HepG2 (cell line): ENCODE measurements around the gene SERINC5. TPM values are rescaled to one million over a fixed set of nuclear protein-coding genes. Genes with fewer than 3 reads are reported as not detected.

Experiments
- CCDC6 ChIP-seq: sonication (generic); formaldehyde crosslinking; IDR thresholded peaks from 2 replicates; pipeline ENCODE4 v1.8.1; 2022; ENCODE audit warnings: mild to moderate bottlenecking, missing genetic modification reagents, moderate library complexity
- FUBP1 ChIP-seq: sonication (generic); formaldehyde crosslinking; IDR thresholded peaks from 2 replicates; pipeline ENCODE4 v1.5.1; 2020; ENCODE audit warnings: missing genetic modification reagents, mild to moderate bottlenecking, borderline replicate concordance
- HBP1 ChIP-seq: IDR thresholded peaks from 2 replicates; pipeline ENCODE4 v1.6.1; 2016; ENCODE audit warnings: low read depth, control low read depth
- HMG20A ChIP-seq: IDR thresholded peaks from 2 replicates; pipeline ENCODE4 v1.6.1; 2016; ENCODE audit warnings: borderline replicate concordance
- HMGXB4 ChIP-seq, 2 experiments: sonication (generic) in 1 of 2; formaldehyde crosslinking in 1 of 2; IDR thresholded peaks; 2 replicates each; pipeline versions ENCODE4 v1.4.0 to v1.6.1; 2018 to 2020; ENCODE audit warnings: missing genetic modification reagents in 2 of 2, borderline replicate concordance in 1 of 2, low read depth in 1 of 2, mild to moderate bottlenecking in 1 of 2, missing biosample characterization in 1 of 2
- MTF2 ChIP-seq: sonication (generic); formaldehyde crosslinking; IDR thresholded peaks from 2 replicates; pipeline ENCODE4 v1.5.0; 2020; ENCODE audit warnings: missing genetic modification reagents, borderline replicate concordance
- MYNN ChIP-seq: sonication (generic); formaldehyde crosslinking; IDR thresholded peaks from 2 replicates; pipeline ENCODE4 v1.4.0; 2020; ENCODE audit warnings: mild to moderate bottlenecking, low read depth, missing genetic modification reagents
- NR2F1 ChIP-seq, 2 experiments: fragments of 450-650 bp in 1 of 2; formaldehyde crosslinking in 1 of 2; IDR thresholded peaks; 2 replicates each; pipeline versions ENCODE4 v1.5.0 to v1.6.1; 2016 to 2020; ENCODE audit warnings: mild to moderate bottlenecking in 1 of 2, missing compliant biosample characterization in 1 of 2, missing genetic modification reagents in 1 of 2, moderate library complexity in 1 of 2
- RAD21 ChIP-seq: fragments of 450-650 bp; formaldehyde crosslinking; IDR thresholded peaks from 2 replicates; pipeline ENCODE4 v1.5.0; 2020; ENCODE audit warnings: mild to moderate bottlenecking
- TBX2 ChIP-seq: sonication (generic); formaldehyde crosslinking; IDR thresholded peaks from 2 replicates; pipeline ENCODE4 v1.5.0; 2020; ENCODE audit warnings: missing genetic modification reagents, mild to moderate bottlenecking, borderline replicate concordance
- TGIF2 ChIP-seq: IDR thresholded peaks from 2 replicates; pipeline ENCODE4 v1.6.1; 2016; ENCODE audit warnings: control low read depth, missing compliant biosample characterization
- ZNF510 ChIP-seq: sonication (generic); formaldehyde crosslinking; IDR thresholded peaks from 2 replicates; pipeline ENCODE4 v1.4.0; 2020; ENCODE audit warnings: low read depth, mild to moderate bottlenecking, missing genetic modification reagents
- ZNF615 ChIP-seq: sonication (generic); formaldehyde crosslinking; IDR thresholded peaks from 2 replicates; pipeline ENCODE4 v1.5.0; 2020; ENCODE audit warnings: mild to moderate bottlenecking, missing genetic modification reagents, borderline replicate concordance
- polyA plus RNA-seq, 8 experiments: library from polyadenylated mRNA; depleted of rRNA in 3 of 8; stranded (reverse) in 7 of 8; unstranded in 1 of 8; fragments of >200 nt; fragmentation: Illumina TruSeq in 4 of 8; extraction: Trizol in 4 of 8; gene quantifications; 2 replicates each; pipeline versions ENCODE4 v1.2.1 to v1.2.3, GENCODE V29; 2011 to 2016; ENCODE audit warnings: low read depth in 4 of 8, missing spikeins in 1 of 8, mixed read lengths in 1 of 8; ENCODE audit not compliant: insufficient read depth in 1 of 8
- total RNA-seq, 5 experiments: library from RNA; depleted of rRNA; stranded (reverse); fragments of >200 nt; fragmentation: Illumina TruSeq; extraction: Trizol; gene quantifications; 2 replicates each; pipeline ENCODE4 v1.2.3, GENCODE V29; 2016; ENCODE audit warnings: low read depth in 1 of 5
- TF ChIP-seq, protein P1 (sequence below): sonication (generic); formaldehyde crosslinking; IDR thresholded peaks from 2 replicates; pipeline ENCODE4 v1.4.0; 2020; ENCODE audit warnings: missing genetic modification reagents, borderline replicate concordance
- TF ChIP-seq, protein P2 (sequence below): IDR thresholded peaks from 2 replicates; pipeline ENCODE4 v1.6.1; 2012; ENCODE audit warnings: inconsistent platforms

SERINC5 gene
- total and polyA plus RNA-seq, 2 of the 13 experiments (the other 11 are each of a cell fraction or from before 2014, with no cell fraction given) = 17.3 to 22.8 TPM

DNA sequence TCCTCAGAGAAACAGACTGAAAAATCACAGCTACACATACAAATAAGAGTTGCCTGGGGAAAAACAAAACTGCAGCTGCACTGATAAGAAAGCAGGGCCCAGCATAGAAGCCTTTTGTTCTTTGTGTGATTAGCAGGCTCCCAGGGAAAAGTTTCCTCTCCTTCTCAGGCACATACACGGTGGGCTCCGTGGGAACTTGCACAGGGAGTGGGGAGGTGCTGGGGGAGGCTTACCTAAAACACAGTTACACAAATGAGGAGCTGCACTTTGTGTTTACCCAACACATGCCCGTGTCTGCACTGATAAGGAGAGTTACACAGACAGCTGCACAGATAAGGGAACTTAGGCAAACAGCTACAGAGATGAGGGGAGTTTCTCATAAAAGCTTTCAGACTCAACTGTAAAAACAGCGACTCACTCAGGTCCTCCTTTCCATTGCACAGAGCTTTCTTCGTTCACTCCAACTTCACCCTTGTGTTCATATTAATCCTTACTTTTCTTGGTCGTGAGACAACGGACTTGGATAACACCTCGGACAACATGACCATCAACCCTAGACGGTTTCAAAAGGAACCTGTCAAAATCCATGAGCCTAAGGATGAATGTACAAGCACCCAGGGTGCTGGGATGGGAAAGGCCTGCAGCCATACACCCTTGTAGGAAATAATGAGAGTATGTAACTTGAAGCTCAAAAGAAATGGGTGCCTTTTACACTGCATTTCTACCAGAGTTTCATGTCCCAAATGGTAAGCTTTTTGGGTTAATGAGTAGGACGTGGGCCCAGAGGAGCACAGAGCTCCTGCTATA is 50.8 kb downstream of the SERINC5 start (continued):
- TF ChIP-seq, protein P1, sequence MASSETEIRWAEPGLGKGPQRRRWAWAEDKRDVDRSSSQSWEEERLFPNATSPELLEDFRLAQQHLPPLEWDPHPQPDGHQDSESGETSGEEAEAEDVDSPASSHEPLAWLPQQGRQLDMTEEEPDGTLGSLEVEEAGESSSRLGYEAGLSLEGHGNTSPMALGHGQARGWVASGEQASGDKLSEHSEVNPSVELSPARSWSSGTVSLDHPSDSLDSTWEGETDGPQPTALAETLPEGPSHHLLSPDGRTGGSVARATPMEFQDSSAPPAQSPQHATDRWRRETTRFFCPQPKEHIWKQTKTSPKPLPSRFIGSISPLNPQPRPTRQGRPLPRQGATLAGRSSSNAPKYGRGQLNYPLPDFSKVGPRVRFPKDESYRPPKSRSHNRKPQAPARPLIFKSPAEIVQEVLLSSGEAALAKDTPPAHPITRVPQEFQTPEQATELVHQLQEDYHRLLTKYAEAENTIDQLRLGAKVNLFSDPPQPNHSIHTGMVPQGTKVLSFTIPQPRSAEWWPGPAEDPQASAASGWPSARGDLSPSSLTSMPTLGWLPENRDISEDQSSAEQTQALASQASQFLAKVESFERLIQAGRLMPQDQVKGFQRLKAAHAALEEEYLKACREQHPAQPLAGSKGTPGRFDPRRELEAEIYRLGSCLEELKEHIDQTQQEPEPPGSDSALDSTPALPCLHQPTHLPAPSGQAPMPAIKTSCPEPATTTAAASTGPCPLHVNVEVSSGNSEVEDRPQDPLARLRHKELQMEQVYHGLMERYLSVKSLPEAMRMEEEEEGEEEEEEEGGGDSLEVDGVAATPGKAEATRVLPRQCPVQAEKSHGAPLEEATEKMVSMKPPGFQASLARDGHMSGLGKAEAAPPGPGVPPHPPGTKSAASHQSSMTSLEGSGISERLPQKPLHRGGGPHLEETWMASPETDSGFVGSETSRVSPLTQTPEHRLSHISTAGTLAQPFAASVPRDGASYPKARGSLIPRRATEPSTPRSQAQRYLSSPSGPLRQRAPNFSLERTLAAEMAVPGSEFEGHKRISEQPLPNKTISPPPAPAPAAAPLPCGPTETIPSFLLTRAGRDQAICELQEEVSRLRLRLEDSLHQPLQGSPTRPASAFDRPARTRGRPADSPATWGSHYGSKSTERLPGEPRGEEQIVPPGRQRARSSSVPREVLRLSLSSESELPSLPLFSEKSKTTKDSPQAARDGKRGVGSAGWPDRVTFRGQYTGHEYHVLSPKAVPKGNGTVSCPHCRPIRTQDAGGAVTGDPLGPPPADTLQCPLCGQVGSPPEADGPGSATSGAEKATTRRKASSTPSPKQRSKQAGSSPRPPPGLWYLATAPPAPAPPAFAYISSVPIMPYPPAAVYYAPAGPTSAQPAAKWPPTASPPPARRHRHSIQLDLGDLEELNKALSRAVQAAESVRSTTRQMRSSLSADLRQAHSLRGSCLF (CRISPR knock-in tag) = no peak
- TF ChIP-seq HBP1 = 0 out of 2 replicates have a peak, but pooled peaks have one; percentile 35
- peak; percentile 89 for TF ChIP-seq HMG20A
- no peak for TF ChIP-seq NR2F1 (CRISPR knock-in tag; IDR thresholded peaks at IDR 0.05)
- no peak for TF ChIP-seq FUBP1 (CRISPR knock-in tag)
- TF ChIP-seq TBX2 (CRISPR knock-in tag) = peak; percentile 99
- TF ChIP-seq RAD21 (CRISPR knock-in tag) = peak; percentile 46; the same call in 1 of the 2 replicates
- no peak for TF ChIP-seq MTF2
- TF ChIP-seq, protein P2, sequence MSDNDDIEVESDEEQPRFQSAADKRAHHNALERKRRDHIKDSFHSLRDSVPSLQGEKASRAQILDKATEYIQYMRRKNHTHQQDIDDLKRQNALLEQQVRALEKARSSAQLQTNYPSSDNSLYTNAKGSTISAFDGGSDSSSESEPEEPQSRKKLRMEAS = peak; percentile 69
- TF ChIP-seq HMGXB4 (CRISPR knock-in tag; IDR thresholded peaks at IDR 0.05; ENCODE audit: borderline replicate concordance in 1 of 2, low read depth in 1 of 2) = peak in 1 of 2 experiments; percentile 62; a peak in 2 of 4 replicates
- peak; percentile 41; the same call in 1 of the 2 replicates for TF ChIP-seq MYNN (CRISPR knock-in tag)
- TF ChIP-seq ZNF615 (CRISPR knock-in tag) = 0 out of 2 replicates have a peak, but pooled peaks have one; percentile 72
- TF ChIP-seq CCDC6 (CRISPR knock-in tag) = peak; percentile 84; the same call in 1 of the 2 replicates
- TF ChIP-seq ZNF510 (CRISPR knock-in tag) = no peak
- peak; percentile 44; the same call in 1 of the 2 replicates for TF ChIP-seq TGIF2 (CRISPR knock-in tag)
